ENCODE results near the gene ANO1.

DNA sequence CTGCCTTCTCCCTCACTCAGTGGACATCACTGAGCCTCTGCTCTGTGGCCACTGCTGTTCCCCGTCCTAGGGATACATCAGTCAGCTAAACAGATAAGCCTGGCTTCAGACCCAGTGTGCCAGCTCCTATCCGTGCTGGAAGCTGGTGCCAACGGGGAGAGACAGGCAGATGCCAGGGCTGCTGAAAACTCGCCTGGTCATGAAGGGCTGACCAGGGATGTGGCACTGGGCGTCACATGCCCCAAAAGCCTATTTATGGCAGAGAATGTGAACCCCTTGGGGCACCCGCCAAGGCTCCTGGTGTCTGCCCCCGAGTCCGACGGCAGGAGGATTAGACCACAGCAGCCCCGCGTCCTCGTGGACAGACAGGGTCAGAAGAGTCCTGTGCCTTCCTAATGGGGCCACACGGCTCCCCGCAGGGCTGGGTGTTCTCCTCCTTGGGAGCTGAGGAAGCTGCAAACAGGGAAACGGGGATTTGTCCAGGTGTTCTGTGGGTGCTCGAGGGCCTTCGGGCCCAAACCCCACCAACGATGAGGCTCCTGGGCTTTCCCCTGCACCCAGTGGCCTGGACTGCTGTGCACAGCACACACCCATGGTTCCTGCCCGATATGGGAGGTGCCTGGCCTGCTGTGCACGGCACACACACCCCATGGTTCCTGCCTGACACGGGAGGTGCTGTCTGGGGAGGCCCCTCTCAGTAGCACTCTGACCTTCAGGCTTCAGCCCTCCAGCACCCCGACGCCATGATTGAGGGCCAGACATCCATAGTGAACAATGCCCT lies 19.9 kb downstream of the ANO1 start:
- TF ChIP-seq, protein P1, sequence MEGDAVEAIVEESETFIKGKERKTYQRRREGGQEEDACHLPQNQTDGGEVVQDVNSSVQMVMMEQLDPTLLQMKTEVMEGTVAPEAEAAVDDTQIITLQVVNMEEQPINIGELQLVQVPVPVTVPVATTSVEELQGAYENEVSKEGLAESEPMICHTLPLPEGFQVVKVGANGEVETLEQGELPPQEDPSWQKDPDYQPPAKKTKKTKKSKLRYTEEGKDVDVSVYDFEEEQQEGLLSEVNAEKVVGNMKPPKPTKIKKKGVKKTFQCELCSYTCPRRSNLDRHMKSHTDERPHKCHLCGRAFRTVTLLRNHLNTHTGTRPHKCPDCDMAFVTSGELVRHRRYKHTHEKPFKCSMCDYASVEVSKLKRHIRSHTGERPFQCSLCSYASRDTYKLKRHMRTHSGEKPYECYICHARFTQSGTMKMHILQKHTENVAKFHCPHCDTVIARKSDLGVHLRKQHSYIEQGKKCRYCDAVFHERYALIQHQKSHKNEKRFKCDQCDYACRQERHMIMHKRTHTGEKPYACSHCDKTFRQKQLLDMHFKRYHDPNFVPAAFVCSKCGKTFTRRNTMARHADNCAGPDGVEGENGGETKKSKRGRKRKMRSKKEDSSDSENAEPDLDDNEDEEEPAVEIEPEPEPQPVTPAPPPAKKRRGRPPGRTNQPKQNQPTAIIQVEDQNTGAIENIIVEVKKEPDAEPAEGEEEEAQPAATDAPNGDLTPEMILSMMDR (IDR thresholded peaks at IDR 0.05): no peak
- no peak for TF ChIP-seq ZFX (IDR thresholded peaks at IDR 0.05; ENCODE audit: borderline replicate concordance)
